Upper lobe of left lung (tissue), 4 donors: Measurements from ENCODE around the gene LASP1.

Experiments used
- CTCF ChIP-seq, 6 experiments: fragments of 450-650 bp in 4 of 6; fragments of 200-600 bp in 2 of 6; sonication (generic) in 2 of 6; IDR thresholded peaks; one replicate each; pipeline ENCODE4 v1.5.1; 2016 to 2019; ENCODE audit warnings: antibody characterized with exemption in 6 of 6
- EP300 ChIP-seq, 4 donors: sonication (generic); formaldehyde crosslinking; IDR thresholded peaks; one replicate each; pipeline ENCODE4 v1.5.1; 2017; ENCODE audit warnings: antibody characterized with exemption in 4 of 4, control low read depth in 2 of 4

GRCh38 chr17:38852771-38853291 lies 17.0 kb upstream of the LASP1 start:
- TF ChIP-seq CTCF (IDR thresholded peaks at IDR 0.05) (no peak), EP300 (IDR thresholded peaks at IDR 0.05) (no peak)
